Parathyroid adenoma (tissue), 2 donors: ENCODE measurements around the gene SPON1.

Source experiments
- H2AFZ ChIP-seq: fragments of 300-600 bp; sonication (generic); one replicate; pipeline ENCODE4 v1.7.0; 2017; ENCODE audit warnings: antibody characterized with exemption, mild to moderate bottlenecking
- H3K27ac ChIP-seq: fragments of 300-600 bp; sonication (generic); one replicate; pipeline ENCODE4 v1.7.0; 2017
- H3K27me3 ChIP-seq: fragments of 300-600 bp; sonication (generic); one replicate; pipeline ENCODE4 v1.7.0; 2017; ENCODE audit warnings: low read length; ENCODE audit not compliant: control insufficient read depth, insufficient read depth
- H3K36me3 ChIP-seq: fragments of 300-600 bp; sonication (generic); one replicate; pipeline ENCODE4 v1.7.0; 2017; ENCODE audit warnings: low read length; ENCODE audit not compliant: control insufficient read depth, insufficient read depth
- H3K4me1 ChIP-seq: fragments of 300-600 bp; sonication (generic); one replicate; pipeline ENCODE4 v1.7.0; 2017; ENCODE audit warnings: control low read depth
- H3K4me2 ChIP-seq: fragments of 300-600 bp; sonication (generic); one replicate; pipeline ENCODE4 v1.7.0; 2017; ENCODE audit warnings: low read length
- H3K4me3 ChIP-seq: fragments of 300-600 bp; sonication (generic); one replicate; pipeline ENCODE4 v1.7.0; 2017; ENCODE audit warnings: low read depth, low read length
- H3K79me2 ChIP-seq: fragments of 300-600 bp; sonication (generic); one replicate; pipeline ENCODE4 v1.7.0; 2017; ENCODE audit warnings: control low read depth
- H3K9ac ChIP-seq: fragments of 300-600 bp; sonication (generic); one replicate; pipeline ENCODE4 v1.7.0; 2017; ENCODE audit warnings: mild to moderate bottlenecking
- H3K9me3 ChIP-seq: fragments of 300-600 bp; sonication (generic); one replicate; pipeline ENCODE4 v1.7.0; 2017; ENCODE audit warnings: low read length; ENCODE audit not compliant: control insufficient read depth
- TF ChIP-seq, protein P1 (sequence below): fragments of 300-600 bp; sonication (generic); IDR thresholded peaks from one replicate; pipeline ENCODE4 v1.7.0; 2017; ENCODE audit warnings: antibody characterized with exemption, mild to moderate bottlenecking
- donor health status: primary hyperparathyroidism.

SPON1 gene

DNA sequence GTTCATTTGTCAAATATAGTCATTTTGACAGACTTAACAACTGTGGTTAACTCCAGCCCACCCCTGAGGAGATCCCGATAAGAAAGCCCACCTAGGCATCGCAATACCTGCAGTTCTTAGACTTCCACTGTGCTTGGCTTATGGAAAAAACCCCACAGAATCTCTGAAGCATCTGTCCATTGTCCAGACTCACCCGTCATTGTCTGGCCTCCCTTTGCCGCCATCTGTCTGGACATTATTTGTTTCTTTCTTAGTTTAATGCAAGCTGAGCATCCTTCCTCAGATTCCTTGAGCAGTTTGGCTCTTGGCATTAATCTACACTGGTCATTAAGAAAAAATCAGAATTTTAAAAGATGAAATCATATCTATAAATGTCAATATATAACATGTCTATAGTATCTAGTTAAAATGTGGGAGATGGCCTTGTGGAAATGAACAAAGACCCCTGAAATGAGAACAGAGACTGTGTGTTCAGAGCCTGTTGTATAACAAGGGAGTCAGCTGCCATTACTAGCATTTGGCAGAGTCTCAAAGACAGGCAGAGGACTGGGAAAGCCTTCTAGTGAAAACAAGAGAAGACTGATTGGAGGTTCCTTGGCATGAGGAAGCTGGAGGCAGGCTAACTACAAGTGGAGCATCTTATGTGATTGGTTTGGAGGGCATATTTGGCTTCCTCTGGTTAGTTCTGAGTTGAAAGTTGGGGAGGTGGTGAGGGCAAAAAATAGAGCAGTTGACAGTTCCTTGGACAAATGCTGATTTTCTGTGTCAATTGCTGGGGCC lies 80.4 kb downstream of the SPON1 start:
- Histone ChIP-seq H3K4me2 (no peak overlapping the region), H3K27ac (no peak overlapping the region), H3K36me3 (no peaks in the 10 kb centered on the region), H3K4me3 (no peak overlapping the region), H3K9me3 (no peaks in the 10 kb centered on the region), H3K9ac (no peak overlapping the region), H3K4me1 (no peaks in the 10 kb centered on the region), H3K27me3 (no peaks in the 10 kb centered on the region), H2AFZ (no peak overlapping the region), H3K79me2 (no peaks in the 10 kb centered on the region)
- TF ChIP-seq, protein P1, sequence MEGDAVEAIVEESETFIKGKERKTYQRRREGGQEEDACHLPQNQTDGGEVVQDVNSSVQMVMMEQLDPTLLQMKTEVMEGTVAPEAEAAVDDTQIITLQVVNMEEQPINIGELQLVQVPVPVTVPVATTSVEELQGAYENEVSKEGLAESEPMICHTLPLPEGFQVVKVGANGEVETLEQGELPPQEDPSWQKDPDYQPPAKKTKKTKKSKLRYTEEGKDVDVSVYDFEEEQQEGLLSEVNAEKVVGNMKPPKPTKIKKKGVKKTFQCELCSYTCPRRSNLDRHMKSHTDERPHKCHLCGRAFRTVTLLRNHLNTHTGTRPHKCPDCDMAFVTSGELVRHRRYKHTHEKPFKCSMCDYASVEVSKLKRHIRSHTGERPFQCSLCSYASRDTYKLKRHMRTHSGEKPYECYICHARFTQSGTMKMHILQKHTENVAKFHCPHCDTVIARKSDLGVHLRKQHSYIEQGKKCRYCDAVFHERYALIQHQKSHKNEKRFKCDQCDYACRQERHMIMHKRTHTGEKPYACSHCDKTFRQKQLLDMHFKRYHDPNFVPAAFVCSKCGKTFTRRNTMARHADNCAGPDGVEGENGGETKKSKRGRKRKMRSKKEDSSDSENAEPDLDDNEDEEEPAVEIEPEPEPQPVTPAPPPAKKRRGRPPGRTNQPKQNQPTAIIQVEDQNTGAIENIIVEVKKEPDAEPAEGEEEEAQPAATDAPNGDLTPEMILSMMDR, result no peak

DNA sequence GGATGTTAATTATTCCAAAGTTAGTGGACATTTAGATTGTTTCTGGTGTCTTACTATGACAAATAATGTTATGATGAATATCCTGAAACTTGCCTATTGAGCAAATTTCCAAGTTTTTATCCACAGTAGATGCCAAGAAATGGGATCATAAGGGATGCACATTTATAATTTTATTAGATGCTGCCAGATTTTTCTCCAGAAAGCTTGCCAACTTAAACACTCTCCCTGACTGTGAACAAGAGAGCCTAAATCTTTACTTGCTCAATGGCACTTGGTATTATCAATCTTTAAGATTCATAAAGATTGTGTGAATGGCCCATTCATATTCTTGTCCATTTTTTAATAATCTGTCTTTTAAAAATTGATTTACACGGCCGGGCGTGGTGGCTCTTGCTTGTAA lies 82.4 kb downstream of the SPON1 start:
- no peaks in the 10 kb centered on the region for H3K36me3 ChIP-seq
- H3K9me3 ChIP-seq, result no peaks in the 10 kb centered on the region
- no peak overlapping the region for H2AFZ ChIP-seq
- TF ChIP-seq, protein P1, result no peak
- H3K9ac ChIP-seq, result no peak overlapping the region
- H3K27ac ChIP-seq, result no peak overlapping the region
- no peaks in the 10 kb centered on the region for H3K4me1 ChIP-seq
- no peak overlapping the region for H3K4me2 ChIP-seq
- no peak overlapping the region for H3K4me3 ChIP-seq
- no peaks in the 10 kb centered on the region for H3K27me3 ChIP-seq
- no peaks in the 10 kb centered on the region for H3K79me2 ChIP-seq

DNA sequence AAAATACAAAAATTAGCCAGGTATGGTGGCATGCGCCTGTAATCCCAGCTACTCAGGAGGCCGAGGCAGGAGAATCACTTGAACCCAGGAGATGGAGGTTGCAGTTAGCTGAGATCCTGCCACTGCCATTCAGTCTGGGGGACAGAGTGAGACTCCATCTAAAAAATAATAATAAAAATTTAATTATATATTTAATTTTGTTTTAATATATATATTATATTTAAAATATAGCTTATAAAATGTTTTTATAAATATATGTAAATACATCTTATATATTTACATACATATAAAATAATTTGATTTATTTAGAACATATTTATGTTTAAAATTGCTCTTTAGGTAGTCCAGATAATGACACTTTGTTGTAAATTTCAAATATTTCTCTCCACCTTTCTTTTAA lies 82.9 kb downstream of the SPON1 start:
- Histone ChIP-seq H3K9ac (no peak overlapping the region), H3K79me2 (no peaks in the 10 kb centered on the region), H3K9me3 (no peaks in the 10 kb centered on the region), H2AFZ (no peak overlapping the region), H3K27ac (no peak overlapping the region), H3K27me3 (no peaks in the 10 kb centered on the region), H3K4me2 (no peak overlapping the region), H3K36me3 (no peaks in the 10 kb centered on the region), H3K4me3 (no peak overlapping the region), H3K4me1 (no peaks in the 10 kb centered on the region)
- TF ChIP-seq, protein P1, result no peak

DNA sequence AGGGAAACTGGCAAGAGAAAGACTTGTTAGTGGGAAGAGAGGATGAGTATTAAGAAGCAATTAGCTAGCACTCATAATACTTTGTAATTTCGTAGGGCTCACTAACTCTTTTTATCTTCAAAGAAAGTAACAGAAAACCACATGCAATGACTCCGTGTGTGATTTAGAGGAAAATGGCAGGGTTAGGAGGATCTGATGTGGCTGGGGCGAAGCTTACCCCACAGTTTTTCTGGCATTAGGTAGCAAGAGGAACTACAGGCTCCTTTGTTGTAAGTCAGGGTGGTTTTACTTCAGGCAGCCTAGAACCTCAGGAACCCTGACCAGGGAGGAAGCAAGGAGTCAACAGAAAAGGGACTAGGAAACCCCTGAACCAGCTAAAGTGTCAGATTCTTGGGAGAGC lies 89.7 kb downstream of the SPON1 start:
- H3K27me3 ChIP-seq, result no peaks in the 10 kb centered on the region
- H3K4me2 ChIP-seq, result no peak overlapping the region
- no peaks in the 10 kb centered on the region for H3K36me3 ChIP-seq
- TF ChIP-seq, protein P1, result no peak
- no peaks in the 10 kb centered on the region for H3K79me2 ChIP-seq
- no peak overlapping the region for H3K9ac ChIP-seq
- no peak overlapping the region for H2AFZ ChIP-seq
- no peaks in the 10 kb centered on the region for H3K4me1 ChIP-seq
- no peak overlapping the region for H3K4me3 ChIP-seq
- no peak overlapping the region for H3K27ac ChIP-seq
- no peaks in the 10 kb centered on the region for H3K9me3 ChIP-seq
